OCI-LY1 (cell line): ENCODE measurements around the gene POLR2A.

ENCODE experiments used
- CTCF ChIP-seq: fragments of 200-600 bp; sonication (generic), shearing (Covaris generic); IDR thresholded peaks from 2 replicates; pipeline ENCODE4 v1.5.1; 2017; ENCODE audit warnings: mild to moderate bottlenecking, antibody characterized with exemption, low read length, moderate library complexity, mixed read lengths
- EZH2 ChIP-seq: fragments of 200-600 bp; sonication (generic), shearing (Covaris generic); IDR thresholded peaks from 2 replicates; pipeline ENCODE4 v1.8.0; 2017; ENCODE audit warnings: borderline replicate concordance, mixed run types, mild to moderate bottlenecking, antibody characterized with exemption, low read length, moderate library complexity, mixed read lengths

- TF ChIP-seq CTCF (no peak), EZH2 (no peak)
Observed at GRCh38 chr17:7508846-7509245, 24.7 kb downstream of the POLR2A start.
